ENCODE measurements around the gene S100A5.
"Not testable (repeated sequence)": the region's sequence is repeated elsewhere in the genome, so short reads cannot be mapped to it uniquely, and the experiment has no call there.

The S100A5 gene

DNA sequence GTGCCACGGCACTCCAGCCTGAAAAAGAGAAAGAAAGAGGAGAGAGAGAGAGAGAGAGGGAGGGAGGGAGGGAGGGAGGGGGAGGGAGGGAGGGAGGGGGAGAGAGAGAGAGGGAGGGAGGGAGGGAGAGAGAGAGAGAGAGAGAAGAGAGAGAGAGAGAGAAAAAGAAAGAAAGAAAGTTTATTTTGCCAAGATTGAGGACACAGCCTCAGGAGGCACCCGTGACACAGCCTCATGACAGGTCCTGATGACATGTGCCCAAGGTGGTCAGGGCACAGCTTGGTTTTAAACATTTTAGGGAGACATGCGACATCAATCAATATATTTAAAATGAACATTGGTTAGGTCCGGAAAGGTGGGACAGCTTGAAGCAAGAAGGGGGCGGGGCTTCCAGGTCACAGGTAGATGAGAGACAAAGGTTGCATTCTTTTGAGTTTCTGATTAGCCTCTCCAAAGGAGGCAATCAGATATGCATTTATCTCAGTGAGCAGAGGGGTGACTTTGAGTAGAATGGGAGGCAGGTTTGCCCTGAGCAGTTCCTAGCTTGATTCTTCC is 20.5 kb downstream of the S100A5 start:
- H2AFZ ChIP-seq (ENCODE audit: low read length, unreplicated experiment); H3K36me3 ChIP-seq (ENCODE audit: insufficient read depth, low read length); H3K27me3 ChIP-seq (ENCODE audit: insufficient read depth, low read length); H3K4me3 ChIP-seq (ENCODE audit: low read depth, low read length); H3K79me2 ChIP-seq (ENCODE audit: control insufficient read depth, insufficient read depth, low read length, unreplicated experiment); H3K27ac ChIP-seq (ENCODE audit: low read depth, low read length); H3K4me1 ChIP-seq (ENCODE audit: control insufficient read depth, insufficient read depth, low read length, unreplicated experiment): not testable (repeated sequence)

DNA sequence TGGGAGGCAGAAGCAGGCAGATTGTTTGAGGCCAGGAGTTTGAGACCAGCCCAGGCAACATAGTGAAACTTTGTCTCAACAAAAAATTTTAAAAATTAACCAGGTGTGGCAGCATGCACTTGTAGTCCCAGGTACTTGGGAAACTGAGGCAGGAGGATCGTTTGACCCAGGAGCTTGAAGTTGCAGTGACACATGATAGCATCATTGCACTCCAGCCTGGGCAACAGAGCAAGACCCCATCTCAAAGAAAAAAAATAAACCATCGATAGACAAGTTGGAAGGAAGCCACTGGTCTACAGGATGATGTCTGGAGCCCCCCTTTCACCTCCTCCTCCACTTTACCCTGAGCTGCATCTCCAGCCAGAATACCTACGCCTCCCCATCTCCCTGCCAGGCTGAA is 21.5 kb downstream of the S100A5 start:
- Histone ChIP-seq H3K79me2 (ENCODE audit: control insufficient read depth, insufficient read depth, low read length, unreplicated experiment) (no peaks in the 10 kb centered on the region), H3K36me3 (ENCODE audit: insufficient read depth, low read length) (no peaks in the 10 kb centered on the region), H3K4me1 (ENCODE audit: control insufficient read depth, insufficient read depth, low read length, unreplicated experiment) (no peaks in the 10 kb centered on the region), H3K27ac (ENCODE audit: low read depth, low read length) (no peak overlapping the region), H3K4me3 (ENCODE audit: low read depth, low read length) (no peak overlapping the region), H2AFZ (ENCODE audit: low read length, unreplicated experiment) (no peak overlapping the region), H3K27me3 (ENCODE audit: insufficient read depth, low read length) (no peaks in the 10 kb centered on the region)

DNA sequence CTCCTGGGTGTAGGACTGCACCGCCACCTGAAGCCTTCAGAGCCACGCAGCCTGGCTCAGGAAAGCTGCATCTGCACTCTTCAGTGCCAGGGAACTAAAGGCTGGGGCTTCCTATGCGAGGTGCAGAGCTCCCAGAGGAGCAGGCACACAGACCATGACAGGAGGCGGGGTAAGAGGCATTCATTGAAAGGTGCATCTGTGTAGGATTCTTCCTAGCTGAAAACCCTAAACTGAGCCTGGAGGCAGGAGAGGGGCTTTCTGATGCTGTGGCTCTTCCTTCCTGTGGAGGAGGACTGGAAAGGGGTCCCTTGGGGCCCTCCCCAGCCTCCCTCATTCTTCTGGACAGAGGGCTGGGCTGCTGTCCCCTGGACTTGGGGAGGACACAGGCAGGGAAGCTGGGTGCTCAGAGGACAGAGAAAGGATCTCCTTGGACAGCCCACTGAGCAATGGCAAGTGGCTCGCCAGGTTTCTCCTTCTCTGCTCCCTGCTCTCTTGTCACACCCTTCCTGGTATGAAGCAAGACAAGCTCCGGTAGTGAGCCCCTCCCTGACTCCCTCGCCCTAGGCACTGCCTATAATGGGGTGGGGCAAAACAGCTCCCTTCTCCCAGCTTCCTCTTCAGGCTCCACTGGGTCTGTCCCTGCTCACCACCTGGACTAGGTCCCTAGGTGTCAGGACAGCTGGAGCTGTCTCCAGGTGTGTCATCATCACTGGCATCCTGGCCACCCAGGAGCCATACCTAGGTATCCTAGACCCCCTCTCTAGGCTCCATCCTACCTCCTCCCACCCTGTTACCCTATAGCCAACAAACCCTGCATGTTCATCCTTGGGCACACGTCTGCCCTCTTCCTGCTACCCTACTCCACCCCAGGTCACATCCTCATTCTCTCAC is 25.0 kb downstream of the S100A5 start:
- H3K27ac ChIP-seq (ENCODE audit: low read depth, low read length): no peak overlapping the region
- H3K27me3 ChIP-seq (ENCODE audit: insufficient read depth, low read length): no peaks in the 10 kb centered on the region
- H3K36me3 ChIP-seq (ENCODE audit: insufficient read depth, low read length): no peaks in the 10 kb centered on the region
- H2AFZ ChIP-seq (ENCODE audit: low read length, unreplicated experiment): no peak overlapping the region
- H3K4me1 ChIP-seq (ENCODE audit: control insufficient read depth, insufficient read depth, low read length, unreplicated experiment): no peaks in the 10 kb centered on the region
- H3K79me2 ChIP-seq (ENCODE audit: control insufficient read depth, insufficient read depth, low read length, unreplicated experiment): no peaks in the 10 kb centered on the region
- H3K4me3 ChIP-seq (ENCODE audit: low read depth, low read length): no peak overlapping the region

DNA sequence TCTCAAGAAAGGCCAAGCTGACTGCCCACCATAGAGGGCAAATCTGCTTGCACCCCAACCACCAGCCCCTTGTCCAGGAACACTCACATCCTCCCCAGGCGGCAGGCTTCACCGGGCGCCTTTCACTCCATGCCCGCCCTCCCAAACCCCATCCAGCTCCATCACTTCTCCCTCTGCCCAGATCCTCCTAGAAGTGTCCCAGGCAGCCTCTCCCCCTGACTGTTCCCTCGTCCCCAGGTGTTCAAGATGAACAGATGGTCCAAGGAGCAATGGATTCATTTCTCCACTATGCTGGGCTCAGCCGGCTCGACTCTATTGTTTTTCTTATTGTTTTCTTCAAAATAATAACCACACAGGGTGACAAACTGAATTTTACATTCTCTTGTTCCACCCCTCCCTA is 27.1 kb downstream of the S100A5 start:
- no peaks in the 10 kb centered on the region for H3K27me3 ChIP-seq (ENCODE audit: insufficient read depth, low read length)
- no peaks in the 10 kb centered on the region for H3K36me3 ChIP-seq (ENCODE audit: insufficient read depth, low read length)
- H3K27ac ChIP-seq (ENCODE audit: low read depth, low read length): no peak overlapping the region
- H3K79me2 ChIP-seq (ENCODE audit: control insufficient read depth, insufficient read depth, low read length, unreplicated experiment): no peaks in the 10 kb centered on the region
- no peaks in the 10 kb centered on the region for H3K4me1 ChIP-seq (ENCODE audit: control insufficient read depth, insufficient read depth, low read length, unreplicated experiment)
- H2AFZ ChIP-seq (ENCODE audit: low read length, unreplicated experiment): no peak overlapping the region
- H3K4me3 ChIP-seq (ENCODE audit: low read depth, low read length): no peak overlapping the region

DNA sequence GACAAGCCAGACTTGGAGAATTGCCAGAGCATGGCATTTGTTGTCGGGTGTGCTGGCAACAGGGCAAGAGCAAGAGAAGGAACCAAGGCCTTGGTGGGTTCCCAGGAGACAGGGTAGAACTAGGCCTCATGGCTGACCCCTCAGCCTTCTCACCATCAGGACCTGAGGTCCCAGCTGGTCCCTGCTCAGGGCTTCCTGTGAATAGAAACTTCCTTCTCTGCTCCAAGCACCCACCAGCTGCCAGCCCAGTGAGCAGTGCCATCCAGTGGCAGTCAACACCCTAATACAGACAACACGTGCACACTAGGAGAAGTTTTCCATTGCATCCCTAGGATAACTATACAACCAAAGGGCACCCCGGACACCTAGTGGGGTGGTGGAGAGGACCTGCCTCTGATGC is 27.7 kb downstream of the S100A5 start:
- no peaks in the 10 kb centered on the region for H3K36me3 ChIP-seq (ENCODE audit: insufficient read depth, low read length)
- H3K79me2 ChIP-seq (ENCODE audit: control insufficient read depth, insufficient read depth, low read length, unreplicated experiment): no peaks in the 10 kb centered on the region
- H3K4me1 ChIP-seq (ENCODE audit: control insufficient read depth, insufficient read depth, low read length, unreplicated experiment): peaks cover 3% of the 10 kb centered on the region
- no peaks in the 10 kb centered on the region for H3K27me3 ChIP-seq (ENCODE audit: insufficient read depth, low read length)
- no peak overlapping the region for H3K4me3 ChIP-seq (ENCODE audit: low read depth, low read length)
- no peak overlapping the region for H2AFZ ChIP-seq (ENCODE audit: low read length, unreplicated experiment)
- no peak overlapping the region for H3K27ac ChIP-seq (ENCODE audit: low read depth, low read length)

DNA sequence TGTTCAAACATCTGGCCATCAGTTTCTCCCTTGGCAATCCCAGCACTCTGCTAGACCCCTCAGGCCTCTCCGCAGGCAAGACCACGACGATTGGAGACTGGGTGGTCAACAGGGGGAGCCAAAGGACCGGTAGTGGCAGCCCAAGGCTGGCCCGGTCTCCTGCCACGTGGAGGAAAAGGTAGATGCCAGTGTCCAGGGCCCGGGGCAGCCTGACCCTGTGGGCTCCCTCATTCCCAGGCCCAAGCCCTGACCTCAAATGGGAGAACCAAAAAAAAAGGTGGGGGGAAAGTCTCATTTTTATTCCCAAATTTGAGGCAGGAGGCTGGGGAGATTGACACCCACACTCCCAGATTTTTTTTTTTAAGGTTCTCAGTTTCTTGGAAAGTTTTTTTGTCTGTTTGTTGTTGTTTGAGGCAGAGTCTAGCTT is 29.7 kb downstream of the S100A5 start:
- Histone ChIP-seq H3K27ac (ENCODE audit: low read depth, low read length) (0 out of 2 replicates have a peak overlapping the region, but pooled peaks have one; percentile 8), H2AFZ (ENCODE audit: low read length, unreplicated experiment) (peak overlapping the region; percentile 83), H3K4me3 (ENCODE audit: low read depth, low read length) (no peak overlapping the region)

DNA sequence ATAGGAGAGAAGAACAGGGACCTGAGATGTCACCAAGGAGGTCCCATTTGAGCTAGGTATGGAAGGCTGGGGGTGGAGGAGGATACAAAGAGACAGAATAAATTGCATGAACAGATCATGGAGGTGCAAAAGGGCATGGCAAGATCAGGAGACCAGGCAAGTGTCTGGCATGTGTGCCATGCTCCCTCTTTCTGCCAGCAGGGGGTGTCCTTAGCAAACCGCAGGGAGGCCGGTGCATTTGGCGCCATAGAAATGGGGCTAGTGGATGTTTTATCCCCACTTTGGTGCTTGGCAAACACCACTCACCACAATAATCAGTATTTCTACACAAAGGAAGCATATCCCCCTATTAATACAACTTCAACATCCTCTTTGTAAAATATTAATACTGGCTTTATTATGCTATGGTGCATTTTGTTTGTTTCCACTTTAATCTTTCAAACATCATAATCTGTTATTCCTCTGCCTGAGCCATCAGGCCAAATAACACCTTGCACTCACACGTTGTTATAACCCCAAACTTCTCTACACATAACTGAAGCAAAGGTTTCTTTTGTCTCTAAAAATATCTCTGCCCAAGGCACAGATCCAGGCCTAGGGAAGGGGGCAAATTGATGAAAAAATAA is 30.9 kb downstream of the S100A5 start:
- Histone ChIP-seq H2AFZ (ENCODE audit: low read length, unreplicated experiment) (no peak overlapping the region), H3K36me3 (ENCODE audit: insufficient read depth, low read length) (no peaks in the 10 kb centered on the region), H3K27me3 (ENCODE audit: insufficient read depth, low read length) (no peaks in the 10 kb centered on the region), H3K27ac (ENCODE audit: low read depth, low read length) (no peak overlapping the region), H3K4me3 (ENCODE audit: low read depth, low read length) (no peak overlapping the region), H3K79me2 (ENCODE audit: control insufficient read depth, insufficient read depth, low read length, unreplicated experiment) (no peaks in the 10 kb centered on the region), H3K4me1 (ENCODE audit: control insufficient read depth, insufficient read depth, low read length, unreplicated experiment) (peaks cover 29% of the 10 kb centered on the region)

More for the DNA sequence above, 29.7 kb downstream of the S100A5 start:
- peaks cover 23% of the 10 kb centered on the region for H3K4me1 ChIP-seq (ENCODE audit: control insufficient read depth, insufficient read depth, low read length, unreplicated experiment)
- no peaks in the 10 kb centered on the region for H3K36me3 ChIP-seq (ENCODE audit: insufficient read depth, low read length)
- no peaks in the 10 kb centered on the region for H3K79me2 ChIP-seq (ENCODE audit: control insufficient read depth, insufficient read depth, low read length, unreplicated experiment)
- H3K27me3 ChIP-seq (ENCODE audit: insufficient read depth, low read length): no peaks in the 10 kb centered on the region

DNA sequence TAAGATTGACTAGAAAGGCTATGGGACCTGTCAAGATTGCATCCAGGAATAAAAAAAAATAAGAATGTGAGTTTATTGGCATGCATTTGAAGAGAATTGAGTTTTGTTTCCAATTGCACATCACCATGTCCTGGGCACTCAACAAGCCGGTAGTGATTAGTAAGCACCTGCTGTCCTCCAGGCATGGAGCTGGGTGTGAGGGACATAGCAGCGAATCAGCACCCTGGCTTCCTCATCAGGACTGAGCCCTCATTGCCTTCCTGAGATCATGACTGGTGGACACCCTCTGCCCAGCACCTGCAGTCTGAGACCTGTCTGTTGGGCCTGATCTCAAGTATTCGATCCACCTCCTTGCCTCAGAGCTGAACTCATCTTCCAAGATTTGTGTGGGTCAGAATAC is 31.7 kb downstream of the S100A5 start:
- H3K36me3 ChIP-seq (ENCODE audit: insufficient read depth, low read length): no peaks in the 10 kb centered on the region
- no peaks in the 10 kb centered on the region for H3K79me2 ChIP-seq (ENCODE audit: control insufficient read depth, insufficient read depth, low read length, unreplicated experiment)
- no peaks in the 10 kb centered on the region for H3K27me3 ChIP-seq (ENCODE audit: insufficient read depth, low read length)
- peaks cover 29% of the 10 kb centered on the region for H3K4me1 ChIP-seq (ENCODE audit: control insufficient read depth, insufficient read depth, low read length, unreplicated experiment)
- H3K27ac ChIP-seq (ENCODE audit: low read depth, low read length): no peak overlapping the region
- no peak overlapping the region for H3K4me3 ChIP-seq (ENCODE audit: low read depth, low read length)
- no peak overlapping the region for H2AFZ ChIP-seq (ENCODE audit: low read length, unreplicated experiment)

DNA sequence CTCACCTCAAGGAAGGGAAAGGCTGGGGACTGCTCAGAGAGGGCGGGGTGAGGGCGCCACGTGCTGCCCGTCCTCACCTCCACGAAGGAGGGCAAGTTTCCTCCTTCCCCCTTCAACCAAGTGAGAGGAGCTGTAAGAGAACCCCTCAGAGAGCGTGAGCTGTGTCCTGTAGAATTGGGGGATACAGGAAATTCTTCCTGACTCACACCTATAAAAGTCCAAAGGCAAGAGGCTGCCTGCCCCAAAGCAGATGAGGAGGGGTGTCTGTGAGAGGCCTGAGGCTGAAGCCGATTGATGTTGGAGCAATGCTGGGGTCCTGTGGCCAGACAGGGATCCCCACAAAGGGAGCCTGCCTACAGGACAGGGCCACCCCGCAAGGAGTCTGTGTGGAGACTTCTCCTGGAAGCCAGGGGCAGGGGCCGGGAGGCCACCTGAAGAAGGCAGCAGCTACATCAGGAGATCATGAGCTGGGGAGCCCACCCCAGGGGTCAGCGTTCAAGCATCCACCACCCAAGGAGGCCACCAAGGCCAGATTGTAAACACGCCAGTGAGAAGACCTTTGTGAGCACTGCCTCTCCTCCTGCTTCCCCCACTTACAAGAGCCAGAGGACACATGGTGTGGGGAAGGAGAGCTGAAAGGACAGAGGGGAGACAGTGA is 32.7 kb downstream of the S100A5 start:
- no peaks in the 10 kb centered on the region for H3K36me3 ChIP-seq (ENCODE audit: insufficient read depth, low read length)
- no peaks in the 10 kb centered on the region for H3K27me3 ChIP-seq (ENCODE audit: insufficient read depth, low read length)
- H3K4me3 ChIP-seq (ENCODE audit: low read depth, low read length): no peak overlapping the region
- H3K27ac ChIP-seq (ENCODE audit: low read depth, low read length): peak overlapping the region; percentile 75
- H3K4me1 ChIP-seq (ENCODE audit: control insufficient read depth, insufficient read depth, low read length, unreplicated experiment): peaks cover 29% of the 10 kb centered on the region
- H2AFZ ChIP-seq (ENCODE audit: low read length, unreplicated experiment): no peak overlapping the region
- no peaks in the 10 kb centered on the region for H3K79me2 ChIP-seq (ENCODE audit: control insufficient read depth, insufficient read depth, low read length, unreplicated experiment)

DNA sequence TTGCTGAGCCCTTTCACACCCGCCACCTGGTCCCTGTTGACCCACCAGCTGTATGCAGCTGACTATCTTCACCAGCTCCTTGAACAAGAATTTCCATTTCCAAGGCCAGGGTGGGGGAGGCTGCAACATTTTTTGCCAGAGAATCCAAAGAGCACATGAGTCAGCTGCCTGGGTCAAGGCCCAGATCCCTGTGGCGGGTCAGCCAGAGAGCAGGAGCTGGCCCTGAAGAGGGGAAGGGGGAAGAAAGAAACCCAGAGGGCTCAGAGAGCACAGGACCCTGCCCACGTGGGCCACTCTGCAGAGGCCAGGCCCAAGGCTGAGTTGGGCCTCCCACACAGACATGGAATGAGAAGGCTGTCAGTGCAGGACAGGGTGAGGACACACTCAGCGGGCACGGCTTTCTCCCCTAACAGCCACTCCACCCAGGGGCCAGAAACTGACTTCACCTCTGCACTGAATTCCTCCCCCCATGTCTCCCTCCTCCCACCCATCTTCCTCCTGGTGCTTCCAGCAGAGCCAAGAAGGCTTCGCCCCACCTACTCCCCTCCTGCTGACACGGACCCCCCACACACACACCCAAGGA is 33.8 kb downstream of the S100A5 start:
- H3K4me3 ChIP-seq (ENCODE audit: low read depth, low read length): peak overlapping the region; percentile 56; the same call in 1 of the 2 replicates
- no peaks in the 10 kb centered on the region for H3K36me3 ChIP-seq (ENCODE audit: insufficient read depth, low read length)
- H3K27me3 ChIP-seq (ENCODE audit: insufficient read depth, low read length): no peaks in the 10 kb centered on the region
- H3K4me1 ChIP-seq (ENCODE audit: control insufficient read depth, insufficient read depth, low read length, unreplicated experiment): peaks cover 29% of the 10 kb centered on the region
- H3K79me2 ChIP-seq (ENCODE audit: control insufficient read depth, insufficient read depth, low read length, unreplicated experiment): no peaks in the 10 kb centered on the region
- peak overlapping the region; percentile 83 for H2AFZ ChIP-seq (ENCODE audit: low read length, unreplicated experiment)
- H3K27ac ChIP-seq (ENCODE audit: low read depth, low read length): peak overlapping the region; percentile 75
